ENCODE measurements around the gene SBNO2. TPM values are rescaled to one million over a fixed set of nuclear protein-coding genes. Genes with fewer than 3 reads are reported as not detected.

The SBNO2 gene
- total RNA-seq, 1 experiment from 2014 or later, result 51.8 TPM

DNA sequence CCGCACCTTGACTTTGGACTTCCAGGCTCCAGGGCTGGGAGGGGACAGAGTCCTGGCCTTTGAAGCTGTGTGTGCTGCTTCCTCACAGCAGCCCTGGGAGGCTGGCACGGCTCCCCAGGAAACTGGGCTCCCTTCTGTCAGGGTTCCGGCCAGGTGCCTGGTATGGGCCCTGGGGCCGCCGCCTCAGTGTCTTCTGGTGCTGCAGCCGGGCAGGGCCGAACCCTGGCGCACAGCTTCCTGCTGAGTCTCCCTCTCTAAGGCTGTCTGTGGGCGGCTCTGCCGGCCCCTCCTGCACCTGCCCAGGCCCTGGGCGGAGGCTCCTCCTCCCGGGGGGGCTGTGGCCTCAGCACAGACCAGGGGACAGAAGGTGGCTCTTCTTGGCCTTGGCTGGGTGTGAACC, 37.9 kb downstream of the SBNO2 start:
- peaks cover 13% of the 10 kb centered on the region for H3K4me1 ChIP-seq (ENCODE audit: insufficient read depth, low read length, poor library complexity, severe bottlenecking)
- DNase-seq (ENCODE audit: low spot score), result no peak
- no TSS peak for BruUV-seq (replicated peaks)
- TF ChIP-seq CTCF (conservative IDR thresholded peaks at IDR 0.05; ENCODE audit: low read depth, low read length) (no peak), EZH2 (IDR thresholded peaks at IDR 0.05; ENCODE audit: borderline replicate concordance, low read depth, low read length, poor library complexity, severe bottlenecking) (no peak)
- ChIA-PET CTCF (interaction anchor here (0.6 kb wide), 1 partner anchor 842 kb away, joined by 3 read pairs; no protein-coding TSS in a partner anchor), POLR2A (ENCODE audit: low non-redundant PET) (no interaction called here)
- H3K9me3 ChIP-seq (ENCODE audit: low read depth, low read length, poor library complexity, severe bottlenecking), result no peaks in the 10 kb centered on the region
- H3K27ac ChIP-seq (ENCODE audit: low read depth, low read length, poor library complexity, severe bottlenecking), result no peak overlapping the region
- H3K4me3 ChIP-seq (ENCODE audit: low read depth, low read length, poor library complexity, severe bottlenecking), result no peak overlapping the region
- no peaks in the 10 kb centered on the region for H3K27me3 ChIP-seq (replicated peaks; ENCODE audit: insufficient read depth, low read depth, low read length, poor library complexity)
- H3K36me3 ChIP-seq (ENCODE audit: insufficient read depth, low read length, poor library complexity, severe bottlenecking), result no peaks in the 10 kb centered on the region
- intact Hi-C loops (cut with micrococcal nuclease; ENCODE audit: unreplicated experiment), result no loop called here

- ChIA-PET CTCF (no interaction called here), POLR2A (ENCODE audit: low non-redundant PET) (no interaction called here)
- no peaks in the 10 kb centered on the region for H3K9me3 ChIP-seq (ENCODE audit: low read depth, low read length, poor library complexity, severe bottlenecking)
- no peaks in the 10 kb centered on the region for H3K36me3 ChIP-seq (ENCODE audit: insufficient read depth, low read length, poor library complexity, severe bottlenecking)
- intact Hi-C loops (cut with micrococcal nuclease; ENCODE audit: unreplicated experiment), result no loop called here
- TF ChIP-seq CTCF (conservative IDR thresholded peaks at IDR 0.05; ENCODE audit: low read depth, low read length) (no peak), EZH2 (IDR thresholded peaks at IDR 0.05; ENCODE audit: borderline replicate concordance, low read depth, low read length, poor library complexity, severe bottlenecking) (no peak)
- H3K27me3 ChIP-seq (replicated peaks; ENCODE audit: insufficient read depth, low read depth, low read length, poor library complexity), result no peaks in the 10 kb centered on the region
- no TSS peak for BruUV-seq (replicated peaks)
- no peak for DNase-seq (ENCODE audit: low spot score)
- H3K27ac ChIP-seq (ENCODE audit: low read depth, low read length, poor library complexity, severe bottlenecking), result no peak overlapping the region
- H3K4me1 ChIP-seq (ENCODE audit: insufficient read depth, low read length, poor library complexity, severe bottlenecking), result peaks cover 18% of the 10 kb centered on the region
- H3K4me3 ChIP-seq (ENCODE audit: low read depth, low read length, poor library complexity, severe bottlenecking), result no peak overlapping the region
These were observed 38.6 kb downstream of the SBNO2 start for GRCh38 chr19:1135454-1135853.

DNA sequence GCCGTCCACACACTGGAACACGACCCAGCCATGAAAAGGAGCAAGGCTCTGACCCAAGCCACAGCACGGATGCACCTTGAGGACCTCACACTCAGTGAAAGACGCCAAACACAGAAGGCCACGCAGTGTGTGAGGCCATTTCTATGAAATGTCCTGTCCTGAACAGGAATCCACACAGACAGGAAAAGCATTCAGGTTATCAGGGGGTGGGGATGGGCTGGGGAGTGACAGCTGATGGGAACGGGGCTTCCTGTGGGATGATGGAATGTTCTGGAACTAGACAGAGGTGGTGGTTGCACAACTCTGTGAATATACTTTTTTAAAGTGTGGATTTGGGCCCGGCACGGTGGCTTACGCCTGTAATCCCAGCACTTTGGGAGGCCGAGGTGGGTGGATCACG, 39.6 kb downstream of the SBNO2 start:
- DNase-seq (ENCODE audit: low spot score), result no peak
- H3K27me3 ChIP-seq (replicated peaks; ENCODE audit: insufficient read depth, low read depth, low read length, poor library complexity), result no peaks in the 10 kb centered on the region
- intact Hi-C loops (cut with micrococcal nuclease; ENCODE audit: unreplicated experiment), result no loop called here
- no peaks in the 10 kb centered on the region for H3K36me3 ChIP-seq (ENCODE audit: insufficient read depth, low read length, poor library complexity, severe bottlenecking)
- H3K27ac ChIP-seq (ENCODE audit: low read depth, low read length, poor library complexity, severe bottlenecking), result no peak overlapping the region
- ChIA-PET CTCF (no interaction called here), POLR2A (ENCODE audit: low non-redundant PET) (interaction anchor here (0.7 kb wide), 2 partner anchors 11 to 1101 kb away, joined by 3 to 4 read pairs; no protein-coding TSS in a partner anchor)
- peaks cover 18% of the 10 kb centered on the region for H3K4me1 ChIP-seq (ENCODE audit: insufficient read depth, low read length, poor library complexity, severe bottlenecking)
- BruUV-seq (replicated peaks), result no TSS peak
- TF ChIP-seq CTCF (conservative IDR thresholded peaks at IDR 0.05; ENCODE audit: low read depth, low read length), result no peak
- no peak for TF ChIP-seq EZH2 (IDR thresholded peaks at IDR 0.05; ENCODE audit: borderline replicate concordance, low read depth, low read length, poor library complexity, severe bottlenecking)
- no peaks in the 10 kb centered on the region for H3K9me3 ChIP-seq (ENCODE audit: low read depth, low read length, poor library complexity, severe bottlenecking)
- H3K4me3 ChIP-seq (ENCODE audit: low read depth, low read length, poor library complexity, severe bottlenecking), result no peak overlapping the region
